ENCODE results near the gene BAIAP2. TPM values are rescaled to one million over a fixed set of nuclear protein-coding genes. Genes with fewer than 3 reads are reported as not detected.

The BAIAP2 gene
- total and polyA plus RNA-seq, 10 of the 15 experiments (the other 5 are each of a cell fraction or from before 2014, with no cell fraction given), result 0.15 to 1.2 (median 0.46) TPM; not detected in 2

GRCh38 chr17:81094509-81095382 lies 59.8 kb downstream of the BAIAP2 start:
- Histone ChIP-seq H4K20me1 (ENCODE audit: control insufficient read depth, insufficient read depth) (no peaks in the 10 kb centered on the region), H2AFZ (ENCODE audit: control insufficient read depth, low read depth, low read length) (no peak overlapping the region), H3K4me1 (ENCODE audit: control insufficient read depth, insufficient read depth, low read length) (peaks cover 11% of the 10 kb centered on the region), H3K79me2 (ENCODE audit: control insufficient read depth, insufficient read depth, low read length) (no peaks in the 10 kb centered on the region), H3K27ac (ENCODE audit: control insufficient read depth, insufficient read depth) (no peak overlapping the region), H3K36me3 (ENCODE audit: control insufficient read depth in 2 of 2, insufficient read depth in 2 of 2, low read length in 1 of 2) (no peaks in the 10 kb centered on the region), H3K4me2 (ENCODE audit: control insufficient read depth, insufficient read depth) (no peak overlapping the region), H3K9me3 (replicated peaks; ENCODE audit: control insufficient read depth, insufficient read depth, low read length) (no peaks in the 10 kb centered on the region), H3K27me3 (replicated peaks in 1 of 2; ENCODE audit: control insufficient read depth in 2 of 2, insufficient read depth in 2 of 2, low read length in 1 of 2) (peaks cover 0 to 7% of the 10 kb centered on the region in 2 experiments; a peak in 3 of 4 replicates), H3K9ac (ENCODE audit: control insufficient read depth, insufficient read depth, low read length) (no peak overlapping the region), H3K4me3 (no peak overlapping the region)
- intact Hi-C loops (cut with micrococcal nuclease; ENCODE audit: unreplicated experiment), result no loop called here
- ChIA-PET POLR2A (no interaction called here), RAD21 (ENCODE audit: unreplicated experiment) (interaction anchor here (0.9 to 1.4 kb wide), 2 partner anchors 45 to 67 kb away, joined by 3 read pairs; no protein-coding TSS in a partner anchor), CTCF (interaction anchor here (0.6 to 1.6 kb wide), 4 partner anchors 9 to 78 kb away, joined by 3 to 5 read pairs (median 4); no protein-coding TSS in a partner anchor), SMC1A (ENCODE audit: uncharacterized antibody, unreplicated experiment) (no interaction called here)
- ATAC-seq, result peak; percentile 83
- peak; percentile 21 for DNase-seq (ENCODE audit: low read depth, low spot score)
- in situ Hi-C loops (cut with MboI), result loop anchor here (10.0 kb wide), 1 partner anchor 70 kb away; no protein-coding TSS in a partner anchor
- 24% methylated on average over 33 of the region's 33 CpGs for WGBS (ENCODE audit: insufficient coverage, insufficient replicate concordance, low lambda C conversion rate, missing lambda C conversion rate)
- FAIRE-seq, result no peak
- BruUV-seq (replicated peaks), result no TSS peak
- TF ChIP-seq RELB (IDR thresholded peaks at IDR 0.05; ENCODE audit: low read depth) (peak; percentile 51; the same call in 1 of the 2 replicates), TARDBP (IDR thresholded peaks at IDR 0.05; ENCODE audit: borderline replicate concordance) (no peak), GABPA (IDR thresholded peaks at IDR 0.05; ENCODE audit: low read depth) (no peak), ZSCAN29 (IDR thresholded peaks at IDR 0.05) (no peak), IKZF2 (IDR thresholded peaks at IDR 0.05) (peak; percentile 51 to 55; a peak in 2 of 4 replicates), BACH1 (IDR thresholded peaks at IDR 0.05; ENCODE audit: borderline replicate concordance) (no peak), WRNIP1 (IDR thresholded peaks at IDR 0.05; ENCODE audit: borderline replicate concordance, low read depth, low read length) (no peak), PAX5 (IDR thresholded peaks at IDR 0.05; ENCODE audit: borderline replicate concordance, low read depth, low read length) (peak; percentile 64; the same call in 1 of the 2 replicates), MEF2B (IDR thresholded peaks at IDR 0.05; ENCODE audit: partially characterized antibody, poor library complexity, severe bottlenecking) (peak; percentile 43), BCL11A (IDR thresholded peaks at IDR 0.05; ENCODE audit: low read depth, low read length) (peak; percentile 39; the same call in 1 of the 2 replicates), RUNX3 (IDR thresholded peaks at IDR 0.05; ENCODE audit: low read length) (peak; percentile 63), CUX1 (IDR thresholded peaks at IDR 0.05; ENCODE audit: insufficient replicate concordance, low read depth, low read length) (no peak), GATAD2B (conservative IDR thresholded peaks at IDR 0.05; ENCODE audit: low read depth) (peak; percentile 21; the same call in 1 of the 2 replicates), MXI1 (IDR thresholded peaks at IDR 0.05; ENCODE audit: low read depth, low read length) (peak; percentile 85), NR2F1 (conservative IDR thresholded peaks at IDR 0.05) (peak; percentile 75)
